ENCODE results near the gene GANAB. TPM values are rescaled to one million over a fixed set of nuclear protein-coding genes. Genes with fewer than 3 reads are reported as not detected.

GANAB gene
- total and polyA plus RNA-seq, 2 of the 13 experiments (the other 11 are each of a cell fraction or from before 2014, with no cell fraction given): 99.5 to 234 TPM

GRCh38 chr11:62591448-62592145, 54.8 kb downstream of the GANAB start, which contains the start of gene TUT1 (continued):
- no peak for TF ChIP-seq SP1 (IDR thresholded peaks at IDR 0.05)
- TF ChIP-seq SP1 (CRISPR knock-in tag; IDR thresholded peaks at IDR 0.05): peak; percentile 91
- peak; percentile 16; the same call in 1 of the 2 replicates for TF ChIP-seq HOXD1 (CRISPR knock-in tag; IDR thresholded peaks at IDR 0.05)
- TF ChIP-seq FOSL2 (CRISPR knock-in tag; IDR thresholded peaks at IDR 0.05): peak; percentile 68
- TF ChIP-seq, protein P1, sequence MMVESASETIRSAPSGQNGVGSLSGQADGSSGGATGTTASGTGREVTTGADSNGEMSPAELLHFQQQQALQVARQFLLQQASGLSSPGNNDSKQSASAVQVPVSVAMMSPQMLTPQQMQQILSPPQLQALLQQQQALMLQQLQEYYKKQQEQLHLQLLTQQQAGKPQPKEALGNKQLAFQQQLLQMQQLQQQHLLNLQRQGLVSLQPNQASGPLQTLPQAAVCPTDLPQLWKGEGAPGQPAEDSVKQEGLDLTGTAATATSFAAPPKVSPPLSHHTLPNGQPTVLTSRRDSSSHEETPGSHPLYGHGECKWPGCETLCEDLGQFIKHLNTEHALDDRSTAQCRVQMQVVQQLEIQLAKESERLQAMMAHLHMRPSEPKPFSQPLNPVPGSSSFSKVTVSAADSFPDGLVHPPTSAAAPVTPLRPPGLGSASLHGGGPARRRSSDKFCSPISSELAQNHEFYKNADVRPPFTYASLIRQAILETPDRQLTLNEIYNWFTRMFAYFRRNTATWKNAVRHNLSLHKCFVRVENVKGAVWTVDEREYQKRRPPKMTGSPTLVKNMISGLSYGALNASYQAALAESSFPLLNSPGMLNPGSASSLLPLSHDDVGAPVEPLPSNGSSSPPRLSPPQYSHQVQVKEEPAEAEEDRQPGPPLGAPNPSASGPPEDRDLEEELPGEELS (CRISPR knock-in tag; IDR thresholded peaks at IDR 0.05): peak; percentile 77
- TF ChIP-seq MXI1 (IDR thresholded peaks at IDR 0.05; ENCODE audit: borderline replicate concordance, low read depth, low read length): peak; percentile 83; the same call in 2 of the 3 replicates
- TF ChIP-seq, protein P2, sequence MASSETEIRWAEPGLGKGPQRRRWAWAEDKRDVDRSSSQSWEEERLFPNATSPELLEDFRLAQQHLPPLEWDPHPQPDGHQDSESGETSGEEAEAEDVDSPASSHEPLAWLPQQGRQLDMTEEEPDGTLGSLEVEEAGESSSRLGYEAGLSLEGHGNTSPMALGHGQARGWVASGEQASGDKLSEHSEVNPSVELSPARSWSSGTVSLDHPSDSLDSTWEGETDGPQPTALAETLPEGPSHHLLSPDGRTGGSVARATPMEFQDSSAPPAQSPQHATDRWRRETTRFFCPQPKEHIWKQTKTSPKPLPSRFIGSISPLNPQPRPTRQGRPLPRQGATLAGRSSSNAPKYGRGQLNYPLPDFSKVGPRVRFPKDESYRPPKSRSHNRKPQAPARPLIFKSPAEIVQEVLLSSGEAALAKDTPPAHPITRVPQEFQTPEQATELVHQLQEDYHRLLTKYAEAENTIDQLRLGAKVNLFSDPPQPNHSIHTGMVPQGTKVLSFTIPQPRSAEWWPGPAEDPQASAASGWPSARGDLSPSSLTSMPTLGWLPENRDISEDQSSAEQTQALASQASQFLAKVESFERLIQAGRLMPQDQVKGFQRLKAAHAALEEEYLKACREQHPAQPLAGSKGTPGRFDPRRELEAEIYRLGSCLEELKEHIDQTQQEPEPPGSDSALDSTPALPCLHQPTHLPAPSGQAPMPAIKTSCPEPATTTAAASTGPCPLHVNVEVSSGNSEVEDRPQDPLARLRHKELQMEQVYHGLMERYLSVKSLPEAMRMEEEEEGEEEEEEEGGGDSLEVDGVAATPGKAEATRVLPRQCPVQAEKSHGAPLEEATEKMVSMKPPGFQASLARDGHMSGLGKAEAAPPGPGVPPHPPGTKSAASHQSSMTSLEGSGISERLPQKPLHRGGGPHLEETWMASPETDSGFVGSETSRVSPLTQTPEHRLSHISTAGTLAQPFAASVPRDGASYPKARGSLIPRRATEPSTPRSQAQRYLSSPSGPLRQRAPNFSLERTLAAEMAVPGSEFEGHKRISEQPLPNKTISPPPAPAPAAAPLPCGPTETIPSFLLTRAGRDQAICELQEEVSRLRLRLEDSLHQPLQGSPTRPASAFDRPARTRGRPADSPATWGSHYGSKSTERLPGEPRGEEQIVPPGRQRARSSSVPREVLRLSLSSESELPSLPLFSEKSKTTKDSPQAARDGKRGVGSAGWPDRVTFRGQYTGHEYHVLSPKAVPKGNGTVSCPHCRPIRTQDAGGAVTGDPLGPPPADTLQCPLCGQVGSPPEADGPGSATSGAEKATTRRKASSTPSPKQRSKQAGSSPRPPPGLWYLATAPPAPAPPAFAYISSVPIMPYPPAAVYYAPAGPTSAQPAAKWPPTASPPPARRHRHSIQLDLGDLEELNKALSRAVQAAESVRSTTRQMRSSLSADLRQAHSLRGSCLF (CRISPR knock-in tag; IDR thresholded peaks at IDR 0.05; ENCODE audit: borderline replicate concordance): no peak
- peak; percentile 98 for TF ChIP-seq DR1 (CRISPR knock-in tag; IDR thresholded peaks at IDR 0.05)
- TF ChIP-seq JUNB (CRISPR knock-in tag; IDR thresholded peaks at IDR 0.05; ENCODE audit: borderline replicate concordance): no peak
- peak in 1 of 2 experiments; percentile 81; a peak in 2 of 4 replicates for TF ChIP-seq KLF16 (CRISPR knock-in tag; IDR thresholded peaks at IDR 0.05)
- no peak for TF ChIP-seq ADNP (CRISPR knock-in tag; IDR thresholded peaks at IDR 0.05)
- peak; percentile 83 for TF ChIP-seq CBFB (CRISPR knock-in tag; IDR thresholded peaks at IDR 0.05)
- TF ChIP-seq ZBTB21 (CRISPR knock-in tag; IDR thresholded peaks at IDR 0.05): peak; percentile 67
- no peak for TF ChIP-seq CAMTA2 (CRISPR knock-in tag; IDR thresholded peaks at IDR 0.05; ENCODE audit: borderline replicate concordance)
- no peak; the same call in 1 of the 2 replicates for TF ChIP-seq ZNF383 (CRISPR knock-in tag; IDR thresholded peaks at IDR 0.05; ENCODE audit: borderline replicate concordance)
- TF ChIP-seq ATF4 (CRISPR knock-in tag; IDR thresholded peaks at IDR 0.05): peak in 1 of 2 experiments; percentile 53; a peak in 1 of 4 replicates
- TF ChIP-seq ZNF747 (CRISPR knock-in tag; IDR thresholded peaks at IDR 0.05; ENCODE audit: borderline replicate concordance): peak; percentile 91; the same call in 1 of the 2 replicates
- TF ChIP-seq PCBP1 (IDR thresholded peaks at IDR 0.05; ENCODE audit: borderline replicate concordance, low read depth, low read length): 0 out of 2 replicates have a peak, but pooled peaks have one; percentile 68
- TF ChIP-seq, protein P3, sequence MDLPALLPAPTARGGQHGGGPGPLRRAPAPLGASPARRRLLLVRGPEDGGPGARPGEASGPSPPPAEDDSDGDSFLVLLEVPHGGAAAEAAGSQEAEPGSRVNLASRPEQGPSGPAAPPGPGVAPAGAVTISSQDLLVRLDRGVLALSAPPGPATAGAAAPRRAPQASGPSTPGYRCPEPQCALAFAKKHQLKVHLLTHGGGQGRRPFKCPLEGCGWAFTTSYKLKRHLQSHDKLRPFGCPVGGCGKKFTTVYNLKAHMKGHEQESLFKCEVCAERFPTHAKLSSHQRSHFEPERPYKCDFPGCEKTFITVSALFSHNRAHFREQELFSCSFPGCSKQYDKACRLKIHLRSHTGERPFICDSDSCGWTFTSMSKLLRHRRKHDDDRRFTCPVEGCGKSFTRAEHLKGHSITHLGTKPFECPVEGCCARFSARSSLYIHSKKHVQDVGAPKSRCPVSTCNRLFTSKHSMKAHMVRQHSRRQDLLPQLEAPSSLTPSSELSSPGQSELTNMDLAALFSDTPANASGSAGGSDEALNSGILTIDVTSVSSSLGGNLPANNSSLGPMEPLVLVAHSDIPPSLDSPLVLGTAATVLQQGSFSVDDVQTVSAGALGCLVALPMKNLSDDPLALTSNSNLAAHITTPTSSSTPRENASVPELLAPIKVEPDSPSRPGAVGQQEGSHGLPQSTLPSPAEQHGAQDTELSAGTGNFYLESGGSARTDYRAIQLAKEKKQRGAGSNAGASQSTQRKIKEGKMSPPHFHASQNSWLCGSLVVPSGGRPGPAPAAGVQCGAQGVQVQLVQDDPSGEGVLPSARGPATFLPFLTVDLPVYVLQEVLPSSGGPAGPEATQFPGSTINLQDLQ (CRISPR knock-in tag; IDR thresholded peaks at IDR 0.05): no peak; the same call in 1 of the 2 replicates
